Superior temporal gyrus (tissue), 1 donor: ENCODE measurements around the gene PDXP.

ENCODE experiments used
- DNase-seq: peaks from one replicate; pipeline ENCODE4 v3.0.0-alpha.2; 2016; ENCODE audit errors: extremely low spot score

The PDXP gene

DNA sequence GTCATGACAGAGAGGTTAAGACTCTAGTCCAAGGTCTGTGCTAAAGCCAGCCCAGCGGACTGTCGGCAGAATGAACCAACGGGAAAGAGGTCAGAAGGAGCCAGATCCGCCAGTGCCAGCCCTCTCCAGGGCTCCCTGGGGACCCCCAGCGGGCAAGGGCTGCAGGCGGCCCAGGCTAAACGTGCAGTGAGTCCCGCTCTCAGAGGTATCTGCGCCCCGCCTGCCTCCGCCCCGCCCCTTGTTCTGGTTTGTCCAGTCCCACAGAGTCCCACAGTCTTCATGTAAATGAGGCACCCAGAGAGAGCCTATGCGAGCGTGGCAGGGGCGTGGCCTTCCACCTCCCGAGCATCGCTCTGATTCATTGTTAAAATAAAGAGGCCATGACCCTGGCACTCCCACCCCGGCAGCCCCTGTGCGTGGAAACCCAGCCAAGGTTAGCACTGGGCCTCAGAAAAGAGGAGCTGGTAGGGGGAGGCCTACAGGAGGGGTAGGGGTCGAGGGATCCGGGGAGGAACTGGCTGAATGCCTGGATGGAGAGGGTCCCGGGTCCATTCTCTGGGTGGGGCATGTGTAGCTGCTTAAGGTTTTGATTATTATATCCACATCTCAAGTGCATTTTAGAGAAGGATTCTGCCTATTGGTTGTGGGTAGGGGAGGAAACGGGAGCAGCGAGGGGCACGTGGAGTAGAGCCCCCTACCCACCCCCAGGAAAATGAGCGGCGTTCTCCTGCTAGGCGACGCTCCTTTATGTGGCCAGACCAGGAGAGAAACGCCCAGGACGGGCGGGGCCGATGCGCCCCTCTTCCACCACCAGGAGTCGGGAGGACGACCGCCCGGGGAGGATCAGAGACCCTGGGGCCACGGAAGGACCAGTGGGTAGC is 38.4 kb downstream of the PDXP start, which contains the start of gene TRIOBP:
TRIOBP (plus strand) TSS at position 392 of the 881 bp plus-strand sequence. CDS start 4,318 bp downstream, outside the sequence.
- peak; percentile 59 for DNase-seq

DNA sequence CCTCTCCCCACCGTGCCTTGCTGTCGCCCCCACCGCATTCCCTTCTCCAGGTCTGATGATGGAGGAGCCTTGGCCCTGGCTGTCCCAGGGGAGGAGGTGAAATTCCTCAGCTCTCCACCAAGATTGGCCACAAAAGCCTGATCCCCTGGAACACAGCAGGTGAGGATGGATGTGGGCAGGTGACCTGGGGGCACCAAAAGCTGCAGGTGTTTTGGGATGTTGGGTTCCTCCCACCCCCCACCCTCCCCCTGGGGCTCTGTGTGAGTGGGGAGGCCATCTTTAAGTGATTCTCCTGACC is 39.0 kb downstream of the PDXP start:
- DNase-seq: no peak

DNA sequence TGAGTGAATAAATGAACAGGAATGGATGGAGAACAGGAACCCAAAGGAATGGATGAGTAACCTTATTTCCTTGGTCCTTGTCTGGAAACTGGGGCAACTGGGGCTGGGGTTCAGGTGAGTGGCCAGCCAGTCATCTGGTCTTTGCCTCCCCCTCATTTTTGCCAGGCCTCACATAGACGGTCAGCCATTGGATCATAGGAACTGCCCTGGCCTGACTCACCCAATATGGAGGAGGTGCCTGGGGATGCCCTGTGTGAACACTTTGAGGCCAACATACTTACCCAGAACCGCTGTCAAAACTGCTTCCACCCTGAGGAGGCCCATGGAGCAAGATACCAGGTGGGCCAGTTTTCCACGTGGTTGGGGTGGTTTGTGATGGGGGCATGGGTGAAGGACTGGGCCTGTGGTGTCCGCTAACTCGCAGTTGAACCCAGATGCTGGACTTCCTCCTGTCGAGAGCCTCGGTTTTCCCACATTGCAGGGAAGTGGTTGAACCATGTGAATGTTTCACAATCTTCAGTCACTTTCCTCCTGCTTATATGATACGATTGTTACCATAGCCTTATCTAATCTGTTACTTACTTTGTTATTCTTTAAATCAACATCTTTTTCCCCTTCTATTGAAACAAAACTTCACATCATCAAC is 42.7 kb downstream of the PDXP start:
- peak; percentile 15 for DNase-seq

DNA sequence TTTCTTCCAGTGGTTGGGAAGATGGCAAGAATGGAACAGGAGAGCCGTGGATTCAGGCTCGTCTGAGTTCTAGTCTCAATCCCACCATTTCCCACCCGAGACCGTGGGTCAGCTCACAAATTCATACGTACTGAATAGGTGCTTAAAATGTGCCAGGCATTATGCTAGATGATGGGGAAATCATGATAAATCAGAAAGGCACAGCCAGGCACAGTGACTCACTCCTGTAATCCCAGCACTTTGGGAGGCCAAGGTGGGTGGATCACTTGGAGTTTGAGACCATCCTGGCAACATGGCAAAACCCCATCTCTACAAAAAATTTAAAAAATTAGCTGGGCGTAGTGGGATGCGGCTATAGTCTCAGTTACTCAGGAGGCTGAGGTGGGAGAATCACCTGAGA is 45.4 kb downstream of the PDXP start:
- no peak for DNase-seq

DNA sequence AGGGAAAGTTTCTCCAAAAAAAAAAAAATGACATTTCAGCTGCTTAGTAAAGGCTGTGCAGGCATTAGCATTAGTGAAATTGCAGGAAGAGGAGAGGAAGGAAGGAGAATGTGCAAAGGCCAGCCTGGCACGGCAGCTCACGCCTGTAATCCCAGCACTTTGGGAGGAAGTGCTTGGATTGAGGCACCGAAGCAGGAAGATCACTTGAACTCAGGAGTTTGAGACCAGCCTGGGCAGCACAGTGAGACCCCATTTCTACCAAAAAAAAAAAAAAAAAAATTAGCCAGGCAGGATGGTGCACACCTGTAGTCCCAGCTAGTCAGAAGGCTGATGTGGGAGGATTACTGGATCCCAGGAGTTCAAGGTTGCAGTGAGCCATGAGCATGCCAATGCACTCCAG is 46.1 kb downstream of the PDXP start:
- no peak for DNase-seq

DNA sequence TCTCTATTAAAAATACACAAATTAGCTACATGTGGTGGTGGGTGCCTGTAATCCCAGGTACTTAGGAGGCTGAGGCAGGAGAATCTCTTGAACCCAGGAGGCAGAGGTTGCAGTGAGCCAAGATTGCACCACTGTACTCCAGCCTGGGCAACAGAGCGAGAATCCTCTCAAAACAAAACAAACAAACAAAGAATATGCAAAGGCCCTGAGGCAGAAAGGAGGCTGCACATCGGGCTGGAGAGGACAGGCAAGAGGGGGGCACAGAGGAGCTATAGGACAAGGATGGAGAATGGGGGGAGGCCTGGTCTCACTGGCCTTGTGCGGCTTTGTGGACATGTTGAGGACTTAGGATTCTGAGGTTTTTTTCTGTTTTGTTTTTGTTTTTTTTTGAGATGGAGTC is 46.7 kb downstream of the PDXP start:
- DNase-seq: no peak

DNA sequence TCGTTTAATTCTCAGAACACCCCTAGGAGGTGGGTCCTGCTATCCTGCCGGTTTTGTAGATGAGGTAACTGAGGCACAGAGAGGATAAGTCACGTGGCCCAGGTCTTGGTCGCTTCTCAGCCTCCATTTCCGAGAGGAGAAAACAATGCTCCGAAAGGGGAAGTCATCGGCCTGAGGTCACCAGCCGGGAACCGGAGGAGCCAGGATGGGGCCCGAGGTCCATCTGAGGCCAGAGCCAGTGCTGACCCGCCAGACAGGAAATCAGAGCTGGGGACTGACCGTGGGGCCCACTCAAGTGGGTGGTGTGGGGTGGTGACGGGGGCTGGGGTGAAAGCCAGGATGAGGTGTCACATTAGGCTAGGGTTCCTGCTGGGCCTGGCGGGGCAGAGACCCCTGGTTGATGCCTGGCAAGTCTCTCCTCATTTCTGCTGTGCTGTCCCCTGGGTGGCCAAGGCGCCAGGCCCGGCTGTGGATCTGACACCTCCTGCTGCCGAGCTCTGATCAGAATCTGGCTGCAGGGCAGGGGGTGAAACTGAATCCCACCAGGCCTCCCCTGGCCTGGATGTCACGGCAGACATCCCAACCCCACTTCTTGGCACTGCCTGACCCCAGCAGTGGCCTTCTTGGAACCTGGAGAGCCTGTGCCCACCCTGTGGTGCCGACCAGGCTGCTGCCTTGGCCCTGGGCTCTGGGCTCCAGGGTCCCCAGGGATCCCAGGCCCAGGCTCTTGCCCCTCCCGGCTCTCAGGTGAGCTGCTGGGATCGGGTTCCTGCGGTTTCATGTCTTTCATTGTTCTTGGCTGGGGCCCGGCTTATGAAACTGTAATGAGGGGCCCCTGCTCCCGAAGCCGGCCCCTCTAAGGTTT is 50.3 kb downstream of the PDXP start:
- DNase-seq: no peak

DNA sequence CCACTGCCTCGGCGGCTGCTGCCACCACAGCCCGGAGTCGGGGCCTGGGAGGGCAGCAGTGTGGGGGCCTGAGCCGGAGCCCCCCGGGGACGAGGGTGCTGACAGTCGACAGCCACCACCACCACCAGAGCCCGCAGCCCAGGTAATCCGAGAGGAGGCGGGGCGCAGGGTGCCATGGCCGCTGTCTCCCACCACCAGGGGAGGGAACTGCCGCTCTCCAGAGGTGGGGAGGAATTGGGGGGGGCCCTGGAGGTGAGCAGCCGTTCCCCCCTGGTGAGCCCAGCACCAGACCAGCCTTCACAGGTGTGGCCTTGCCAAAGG is 50.9 kb downstream of the PDXP start:
- DNase-seq: no peak

DNA sequence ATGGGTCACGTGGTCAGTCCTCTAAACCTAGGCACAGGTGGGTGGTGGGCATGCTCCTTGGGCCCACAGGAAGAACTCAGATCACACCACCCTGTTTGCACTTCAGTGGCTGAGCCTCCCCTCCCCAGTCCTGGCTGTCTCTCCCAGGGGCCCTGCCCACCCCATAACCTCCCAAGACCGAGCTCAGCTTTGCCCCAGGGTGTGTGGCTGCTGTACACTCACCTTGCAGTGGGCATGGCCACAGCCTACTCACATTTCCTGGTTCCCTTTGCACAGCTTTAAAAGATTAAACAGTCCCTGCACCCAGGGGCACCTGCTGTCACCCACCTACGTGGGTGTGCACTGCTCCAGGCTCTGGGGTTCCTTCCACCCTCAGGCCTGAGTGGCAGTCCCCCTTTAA is 52.2 kb downstream of the PDXP start:
- no peak for DNase-seq

DNA sequence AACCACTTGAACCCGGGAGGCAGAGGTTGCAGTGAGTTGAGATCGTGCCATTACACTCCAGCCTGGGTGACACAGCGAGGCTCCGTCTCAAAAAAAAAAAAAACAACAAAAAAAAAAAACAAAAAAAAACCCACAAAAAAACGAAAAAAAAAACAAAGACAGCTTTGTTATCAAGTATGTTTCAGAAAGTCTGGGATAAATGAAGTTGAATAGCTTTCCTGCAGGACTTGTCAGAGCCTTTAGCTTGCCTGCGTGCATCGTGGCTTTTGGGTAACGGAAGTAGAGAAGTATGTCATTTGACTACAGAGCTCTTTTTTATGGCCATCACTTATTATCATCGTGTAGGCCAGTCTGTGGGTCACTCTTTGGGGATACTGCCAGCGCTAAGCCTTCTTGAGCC is 53.0 kb downstream of the PDXP start:
- no peak for DNase-seq

DNA sequence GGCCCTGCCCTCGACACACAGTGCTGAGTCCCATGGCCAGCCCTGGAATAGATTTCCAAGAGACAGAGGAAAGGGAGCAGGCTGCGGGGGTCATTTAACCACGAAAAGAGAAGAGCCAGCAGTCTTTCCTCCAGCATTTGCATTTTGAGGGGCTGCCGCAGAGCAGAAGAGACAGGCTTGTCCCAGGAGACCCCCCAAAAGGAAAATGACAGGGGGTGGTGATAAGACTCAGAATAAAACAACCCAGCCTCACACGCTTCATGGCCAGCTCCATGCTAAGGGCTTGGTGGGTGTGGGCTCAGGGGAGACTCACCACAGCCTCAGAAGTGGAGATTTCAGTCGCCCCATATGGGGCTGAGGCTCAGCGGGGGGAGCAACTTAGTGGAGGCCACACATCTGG is 55.2 kb downstream of the PDXP start:
- no peak for DNase-seq

DNA sequence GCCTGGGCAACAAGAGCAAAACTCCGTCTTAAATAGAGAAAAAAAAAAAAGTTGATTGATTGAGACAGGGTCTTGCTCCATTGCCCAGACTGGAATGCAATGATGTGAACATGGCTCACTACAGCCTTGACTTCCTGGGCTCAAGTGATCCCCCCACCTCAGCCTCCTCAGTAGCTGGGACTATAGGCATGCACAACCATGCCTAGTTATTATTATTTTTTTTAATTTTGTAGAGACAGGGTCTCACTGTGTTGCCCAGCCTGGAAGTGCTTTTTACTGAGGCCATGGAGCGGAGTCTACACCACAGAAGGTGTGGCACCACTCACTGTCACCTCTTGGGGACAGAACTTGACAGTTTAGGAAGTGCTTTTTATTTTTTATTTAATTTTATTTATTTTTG is 56.1 kb downstream of the PDXP start:
- no peak for DNase-seq

DNA sequence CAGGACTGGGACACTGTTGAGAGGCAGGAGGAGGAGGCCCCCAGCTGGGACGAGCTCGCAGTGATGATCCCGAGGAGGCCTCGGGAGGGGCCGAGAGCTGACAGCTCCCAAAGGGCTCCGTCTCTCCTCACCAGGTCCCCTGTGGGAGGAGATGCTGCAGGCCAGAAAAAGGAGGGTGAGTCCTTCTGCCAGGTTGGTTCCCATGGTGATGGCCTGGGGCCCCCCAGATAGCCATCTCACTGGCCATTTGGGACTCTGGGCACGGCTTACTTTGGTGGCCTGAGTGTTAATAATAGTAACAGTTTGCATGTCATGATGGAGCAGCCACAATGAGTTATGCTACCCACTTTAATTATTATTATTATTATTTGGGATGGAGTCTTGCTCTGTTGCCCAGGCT is 57.2 kb downstream of the PDXP start:
- DNase-seq: no peak
